ENCODE data around the gene GAS2L1.

- TF ChIP-seq POLR2A (IDR thresholded peaks at IDR 0.05) (no peak), POLR2AphosphoS5 (IDR thresholded peaks at IDR 0.05) (no peak)
- TF ChIP-seq, protein P1, sequence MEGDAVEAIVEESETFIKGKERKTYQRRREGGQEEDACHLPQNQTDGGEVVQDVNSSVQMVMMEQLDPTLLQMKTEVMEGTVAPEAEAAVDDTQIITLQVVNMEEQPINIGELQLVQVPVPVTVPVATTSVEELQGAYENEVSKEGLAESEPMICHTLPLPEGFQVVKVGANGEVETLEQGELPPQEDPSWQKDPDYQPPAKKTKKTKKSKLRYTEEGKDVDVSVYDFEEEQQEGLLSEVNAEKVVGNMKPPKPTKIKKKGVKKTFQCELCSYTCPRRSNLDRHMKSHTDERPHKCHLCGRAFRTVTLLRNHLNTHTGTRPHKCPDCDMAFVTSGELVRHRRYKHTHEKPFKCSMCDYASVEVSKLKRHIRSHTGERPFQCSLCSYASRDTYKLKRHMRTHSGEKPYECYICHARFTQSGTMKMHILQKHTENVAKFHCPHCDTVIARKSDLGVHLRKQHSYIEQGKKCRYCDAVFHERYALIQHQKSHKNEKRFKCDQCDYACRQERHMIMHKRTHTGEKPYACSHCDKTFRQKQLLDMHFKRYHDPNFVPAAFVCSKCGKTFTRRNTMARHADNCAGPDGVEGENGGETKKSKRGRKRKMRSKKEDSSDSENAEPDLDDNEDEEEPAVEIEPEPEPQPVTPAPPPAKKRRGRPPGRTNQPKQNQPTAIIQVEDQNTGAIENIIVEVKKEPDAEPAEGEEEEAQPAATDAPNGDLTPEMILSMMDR (IDR thresholded peaks at IDR 0.05), result no peak
These were observed 20.0 kb downstream of the GAS2L1 start for GRCh38 chr22:29326481-29326880.
